HepG2 (cell line): ENCODE measurements around the gene NACAD. TPM values are rescaled to one million over a fixed set of nuclear protein-coding genes. Genes with fewer than 3 reads are reported as not detected.
A peak's percentile ranks its signal among the peaks of the same experiment; 100 is the strongest.

ENCODE experiments used
- ATAC-seq: fragments of 200-7000 bp; cut with Tn5 transposase; 3 replicates; pipeline ENCODE4 v1.9.1; 2020; ENCODE audit warnings: mild to moderate bottlenecking, moderate library complexity
- BruUV-seq: library from RNA; stranded (reverse); fragments of 400-500 nt; replicated peaks from 2 replicates; lab custom pipeline; 2021; lab: Mats Ljungman, UMichigan
- CTCF ChIA-PET: fragments of 300-600 bp; formaldehyde crosslinking; extraction: SDS; loops from one replicate; lab custom pipeline; 2021; ENCODE audit warnings: low total read pairs, inconsistent platforms, low intra/inter-chr PET ratio; lab: Yijun Ruan, JAX
- POLR2A ChIA-PET: fragments of 350-600 bp; sonication (Branson Sonifier 250); formaldehyde crosslinking; loops from one replicate; lab custom pipeline; 2020; ENCODE audit warnings: antibody characterized with exemption, inconsistent platforms; lab: Yijun Ruan, JAX
- DNase-seq: peaks from one replicate; pipeline ENCODE4 v3.0.0-alpha.2; 2015; ENCODE audit warnings: low spot score
- FAIRE-seq: peaks from 3 replicates; lab custom pipeline; 2011; peaks lifted over from hg19 to GRCh38; lab: Jason Lieb, UNC
- H2AFZ ChIP-seq: one replicate; pipeline ENCODE4 v1.6.1; 2011; ENCODE audit warnings: low read length, inconsistent platforms
- H3K27ac ChIP-seq: fragments of 300-600 bp; 3 replicates; pipeline ENCODE4 v1.8.0; 2011; ENCODE audit warnings: mixed run types, mild to moderate bottlenecking, mixed read lengths, low read length, inconsistent platforms; ENCODE audit not compliant: insufficient read depth; ENCODE audit errors: extremely low read length
- H3K27me3 ChIP-seq, 2 experiments: fragments of 200-600 bp in 1 of 2; 2 replicates in 1 of 2; 3 replicates in 1 of 2; pipeline versions ENCODE4 v1.6.0 to v1.8.0; 2011; ENCODE audit warnings: low read length in 2 of 2, mild to moderate bottlenecking in 2 of 2, moderate library complexity in 2 of 2, inconsistent platforms in 1 of 2; ENCODE audit not compliant: insufficient read depth in 2 of 2, control insufficient read depth in 1 of 2
- H3K36me3 ChIP-seq, 2 experiments: fragments of 200-600 bp in 1 of 2; replicated peaks in 1 of 2; 2 replicates in 1 of 2; 3 replicates in 1 of 2; pipeline versions ENCODE4 v1.5.1 to v1.8.0; 2011; ENCODE audit warnings: low read length in 2 of 2, inconsistent platforms in 1 of 2; ENCODE audit not compliant: insufficient read depth in 2 of 2, control insufficient read depth in 1 of 2
- H3K4me1 ChIP-seq: 2 replicates; pipeline ENCODE4 v1.5.1; 2012; ENCODE audit warnings: low read length, inconsistent platforms; ENCODE audit not compliant: insufficient read depth
- H3K4me2 ChIP-seq: 2 replicates; pipeline ENCODE4 v1.6.0; 2011; ENCODE audit warnings: low read depth, low read length, inconsistent platforms
- H3K4me3 ChIP-seq, 3 experiments: fragments of 200-600 bp in 1 of 3; sonication (generic), shearing (Covaris generic) in 1 of 3; replicated peaks in 1 of 3; 2 replicates each; pipeline ENCODE4 v1.5.1; 2011 to 2016; ENCODE audit warnings: low read length in 3 of 3, inconsistent platforms in 2 of 3, low read depth in 2 of 3, mild to moderate bottlenecking in 2 of 3, control low read depth in 1 of 3, mixed read lengths in 1 of 3; ENCODE audit not compliant: insufficient read depth in 1 of 3
- H3K79me2 ChIP-seq: one replicate; pipeline ENCODE4 v1.6.1; 2011; ENCODE audit warnings: low read length, inconsistent platforms; ENCODE audit not compliant: insufficient read depth
- H3K9ac ChIP-seq: 2 replicates; pipeline ENCODE4 v1.6.0; 2011; ENCODE audit warnings: mild to moderate bottlenecking, low read depth, low read length, inconsistent platforms; ENCODE audit not compliant: insufficient read depth
- H3K9me3 ChIP-seq: 2 replicates; pipeline ENCODE4 v1.5.1; 2012; ENCODE audit warnings: mild to moderate bottlenecking, low read length
- H4K20me1 ChIP-seq: 2 replicates; pipeline ENCODE4 v1.6.0; 2011; ENCODE audit warnings: inconsistent platforms, mild to moderate bottlenecking, low read length, moderate library complexity; ENCODE audit not compliant: insufficient read depth
- ARID4A ChIP-seq: sonication (generic); formaldehyde crosslinking; IDR thresholded peaks from 2 replicates; pipeline ENCODE4 v1.5.0; 2020; ENCODE audit warnings: mild to moderate bottlenecking, missing genetic modification reagents, borderline replicate concordance
- MAFG ChIP-seq: sonication (generic); formaldehyde crosslinking; IDR thresholded peaks from 2 replicates; pipeline ENCODE4 v1.5.1; 2020; ENCODE audit warnings: mild to moderate bottlenecking, missing genetic modification reagents
- MYPOP ChIP-seq: sonication (generic); formaldehyde crosslinking; IDR thresholded peaks from 2 replicates; pipeline ENCODE4 v1.8.1; 2023; ENCODE audit warnings: mild to moderate bottlenecking, moderate library complexity, missing genetic modification reagents
- RAD21 ChIP-seq: fragments of 450-650 bp; formaldehyde crosslinking; IDR thresholded peaks from 2 replicates; pipeline ENCODE4 v1.5.0; 2020; ENCODE audit warnings: mild to moderate bottlenecking
- SRY ChIP-seq: sonication (generic); formaldehyde crosslinking; IDR thresholded peaks from 2 replicates; pipeline ENCODE4 v1.8.0; 2022; ENCODE audit warnings: mild to moderate bottlenecking, missing genetic modification reagents
- ZFYVE20 ChIP-seq: sonication (generic); formaldehyde crosslinking; IDR thresholded peaks from 2 replicates; pipeline ENCODE4 v1.8.0; 2023; ENCODE audit warnings: low read depth, mild to moderate bottlenecking, moderate library complexity, missing genetic modification reagents, borderline replicate concordance
- ZNF143 ChIP-seq: sonication (generic); formaldehyde crosslinking; IDR thresholded peaks from 2 replicates; pipeline ENCODE4 v1.4.0; 2020; ENCODE audit warnings: missing genetic modification reagents
- ZNF264 ChIP-seq: sonication (generic); formaldehyde crosslinking; IDR thresholded peaks from 2 replicates; pipeline ENCODE4 v1.4.0; 2020; ENCODE audit warnings: missing genetic modification reagents
- ZNF570 ChIP-seq: sonication (generic); formaldehyde crosslinking; IDR thresholded peaks from 2 replicates; pipeline ENCODE4 v1.4.0; 2020; ENCODE audit warnings: mild to moderate bottlenecking, missing genetic modification reagents, borderline replicate concordance
- ZNF572 ChIP-seq: sonication (generic); formaldehyde crosslinking; IDR thresholded peaks from 2 replicates; pipeline ENCODE4 v1.5.1; 2020; ENCODE audit warnings: mild to moderate bottlenecking, missing genetic modification reagents
- ZNF652 ChIP-seq: IDR thresholded peaks from 2 replicates; pipeline ENCODE4 v1.6.1; 2016; ENCODE audit warnings: low read depth, borderline replicate concordance
- WGBS: methylation state at CpG from one replicate; pipeline ENCODE4 v1.1.6; 2017; ENCODE audit warnings: low lambda C conversion rate; 5-methylcytosine and 5-hydroxymethylcytosine counted together
- in situ Hi-C: cut with HindIII; loops from 2 replicates; pipeline ENCODE4 v1.10.0; 2017; ENCODE audit warnings: low pct_unique_long_range_greater_than_20kb; ENCODE audit not compliant: extremely low pct_ligation_motif_present
- intact Hi-C: fragments of 100-400 bp; cut with micrococcal nuclease; formaldehyde crosslinking; loops from one replicate; pipeline ENCODE4 v1.10.0; 2022; ENCODE audit not compliant: unreplicated experiment
- polyA plus RNA-seq, 8 experiments: library from polyadenylated mRNA; depleted of rRNA in 3 of 8; stranded (reverse) in 7 of 8; unstranded in 1 of 8; fragments of >200 nt; fragmentation: Illumina TruSeq in 4 of 8; extraction: Trizol in 4 of 8; gene quantifications; 2 replicates each; pipeline versions ENCODE4 v1.2.1 to v1.2.3, GENCODE V29; 2011 to 2016; ENCODE audit warnings: low read depth in 4 of 8, missing spikeins in 1 of 8, mixed read lengths in 1 of 8; ENCODE audit not compliant: insufficient read depth in 1 of 8
- total RNA-seq, 5 experiments: library from RNA; depleted of rRNA; stranded (reverse); fragments of >200 nt; fragmentation: Illumina TruSeq; extraction: Trizol; gene quantifications; 2 replicates each; pipeline ENCODE4 v1.2.3, GENCODE V29; 2016; ENCODE audit warnings: low read depth in 1 of 5
- TF ChIP-seq, protein P1 (sequence below): IDR thresholded peaks from 2 replicates; pipeline ENCODE4 v1.6.1; 2016; ENCODE audit warnings: low read depth, control low read depth
- TF ChIP-seq, protein P2 (sequence below): IDR thresholded peaks from 2 replicates; pipeline ENCODE4 v1.6.1; 2016; ENCODE audit warnings: missing compliant biosample characterization, missing genetic modification reagents, borderline replicate concordance
- TF ChIP-seq, protein P3 (sequence below): sonication (generic); formaldehyde crosslinking; IDR thresholded peaks from 2 replicates; pipeline ENCODE4 v1.4.0; 2020; ENCODE audit warnings: low read depth, mild to moderate bottlenecking, missing genetic modification reagents

Gene NACAD
- total and polyA plus RNA-seq, 2 of the 13 experiments (the other 11 are each of a cell fraction or from before 2014, with no cell fraction given), result 0.04 TPM; not detected in 1

GRCh38 chr7:45032421-45032820 lies 56.3 kb downstream of the NACAD start (continued):
- TF ChIP-seq ARID4A (CRISPR knock-in tag), result no peak
- TF ChIP-seq, protein P1, sequence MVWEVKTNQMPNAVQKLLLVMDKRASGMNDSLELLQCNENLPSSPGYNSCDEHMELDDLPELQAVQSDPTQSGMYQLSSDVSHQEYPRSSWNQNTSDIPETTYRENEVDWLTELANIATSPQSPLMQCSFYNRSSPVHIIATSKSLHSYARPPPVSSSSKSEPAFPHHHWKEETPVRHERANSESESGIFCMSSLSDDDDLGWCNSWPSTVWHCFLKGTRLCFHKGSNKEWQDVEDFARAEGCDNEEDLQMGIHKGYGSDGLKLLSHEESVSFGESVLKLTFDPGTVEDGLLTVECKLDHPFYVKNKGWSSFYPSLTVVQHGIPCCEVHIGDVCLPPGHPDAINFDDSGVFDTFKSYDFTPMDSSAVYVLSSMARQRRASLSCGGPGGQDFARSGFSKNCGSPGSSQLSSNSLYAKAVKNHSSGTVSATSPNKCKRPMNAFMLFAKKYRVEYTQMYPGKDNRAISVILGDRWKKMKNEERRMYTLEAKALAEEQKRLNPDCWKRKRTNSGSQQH, result no peak

DNA sequence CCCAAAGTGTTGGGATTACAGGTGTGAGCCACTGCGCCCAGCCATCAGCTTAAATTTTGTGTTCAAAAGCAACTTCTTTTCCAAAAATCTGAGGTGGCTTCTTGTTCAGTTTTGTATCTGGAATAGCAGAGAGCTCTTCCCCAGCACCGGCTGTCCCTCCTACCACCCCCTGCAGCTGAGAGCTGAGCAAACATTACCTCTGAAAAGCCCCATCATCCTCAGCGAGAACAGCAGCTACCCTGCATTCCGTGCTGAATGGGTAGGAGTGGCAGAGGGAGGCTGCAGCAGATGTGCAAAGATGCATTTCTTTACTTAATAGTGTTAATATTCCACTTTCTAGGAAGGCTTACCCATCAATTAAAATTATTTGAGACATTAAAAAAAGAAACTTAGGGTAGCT lies 56.9 kb downstream of the NACAD start:
- Histone ChIP-seq H3K27me3 (no peaks in the 10 kb centered on the region), H3K9ac (no peak overlapping the region), H3K27ac (no peak overlapping the region), H3K4me1 (peaks cover 69% of the 10 kb centered on the region), H3K9me3 (no peaks in the 10 kb centered on the region), H3K36me3 (no peaks in the 10 kb centered on the region), H3K79me2 (peaks cover 12% of the 10 kb centered on the region), H4K20me1 (no peaks in the 10 kb centered on the region), H3K4me3 (no peak overlapping the region), H3K4me2 (no peak overlapping the region), H2AFZ (no peak overlapping the region)
- in situ Hi-C loops, result no loop called here
- ATAC-seq (peak; percentile 63), FAIRE-seq (peak; percentile 66), DNase-seq (peak; percentile 56)
- 27% methylated on average over 4 of the region's 4 CpGs for WGBS
- intact Hi-C loops, result no loop called here
- ChIA-PET POLR2A (no interaction called here), CTCF (no interaction called here)
- BruUV-seq, result no TSS peak
- TF ChIP-seq ZNF264 (no peak), MYPOP (CRISPR knock-in tag) (no peak), ZNF652 (no peak), RAD21 (CRISPR knock-in tag) (no peak), ZNF572 (no peak), MAFG (CRISPR knock-in tag) (no peak), ZNF570 (CRISPR knock-in tag) (no peak), ZFYVE20 (no peak), SRY (CRISPR knock-in tag) (no peak), ZNF143 (CRISPR knock-in tag) (peak; percentile 80)
- TF ChIP-seq, protein P2, sequence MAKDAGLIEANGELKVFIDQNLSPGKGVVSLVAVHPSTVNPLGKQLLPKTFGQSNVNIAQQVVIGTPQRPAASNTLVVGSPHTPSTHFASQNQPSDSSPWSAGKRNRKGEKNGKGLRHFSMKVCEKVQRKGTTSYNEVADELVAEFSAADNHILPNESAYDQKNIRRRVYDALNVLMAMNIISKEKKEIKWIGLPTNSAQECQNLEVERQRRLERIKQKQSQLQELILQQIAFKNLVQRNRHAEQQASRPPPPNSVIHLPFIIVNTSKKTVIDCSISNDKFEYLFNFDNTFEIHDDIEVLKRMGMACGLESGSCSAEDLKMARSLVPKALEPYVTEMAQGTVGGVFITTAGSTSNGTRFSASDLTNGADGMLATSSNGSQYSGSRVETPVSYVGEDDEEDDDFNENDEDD (CRISPR knock-in tag), result no peak
- TF ChIP-seq, protein P3, sequence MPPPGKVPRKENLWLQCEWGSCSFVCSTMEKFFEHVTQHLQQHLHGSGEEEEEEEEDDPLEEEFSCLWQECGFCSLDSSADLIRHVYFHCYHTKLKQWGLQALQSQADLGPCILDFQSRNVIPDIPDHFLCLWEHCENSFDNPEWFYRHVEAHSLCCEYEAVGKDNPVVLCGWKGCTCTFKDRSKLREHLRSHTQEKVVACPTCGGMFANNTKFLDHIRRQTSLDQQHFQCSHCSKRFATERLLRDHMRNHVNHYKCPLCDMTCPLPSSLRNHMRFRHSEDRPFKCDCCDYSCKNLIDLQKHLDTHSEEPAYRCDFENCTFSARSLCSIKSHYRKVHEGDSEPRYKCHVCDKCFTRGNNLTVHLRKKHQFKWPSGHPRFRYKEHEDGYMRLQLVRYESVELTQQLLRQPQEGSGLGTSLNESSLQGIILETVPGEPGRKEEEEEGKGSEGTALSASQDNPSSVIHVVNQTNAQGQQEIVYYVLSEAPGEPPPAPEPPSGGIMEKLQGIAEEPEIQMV, result no peak
